GM18868 (cell line): ENCODE data around the gene PRKAG2.

Experiments used
- ATAC-seq: cut with Tn5 transposase; IDR thresholded peaks from one replicate; pipeline ENCODE4 v1.9.1; 2021; ENCODE audit warnings: mild to moderate bottlenecking, moderate library complexity; ENCODE audit not compliant: unreplicated experiment

Gene PRKAG2

GRCh38 chr7:151821226-151821625, 55.7 kb downstream of the PRKAG2 start:
- no peak for ATAC-seq

- no peak for ATAC-seq
Measured at GRCh38 chr7:151820491-151821105, 56.3 kb downstream of the PRKAG2 start.

DNA sequence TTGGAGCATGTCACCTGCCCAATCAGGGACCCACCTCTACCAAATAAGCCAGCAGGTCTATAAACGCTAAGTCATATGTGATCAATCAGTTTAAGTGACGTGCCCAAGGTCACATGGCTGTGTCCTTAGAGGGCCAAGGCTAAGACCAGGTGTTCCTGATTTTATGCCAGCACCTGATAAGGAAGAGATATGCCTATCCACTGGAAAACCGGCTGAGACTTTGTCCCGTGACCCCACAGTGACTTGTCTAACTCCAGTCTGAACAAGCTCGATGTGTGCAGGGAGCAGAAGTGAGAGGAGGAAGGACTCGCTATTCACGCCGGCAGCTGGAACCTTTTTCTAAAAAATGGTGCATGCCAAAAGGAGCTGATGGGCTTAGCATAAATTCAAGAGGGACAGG, 57.0 kb downstream of the PRKAG2 start:
- no peak for ATAC-seq

- no peak for ATAC-seq
Measured at GRCh38 chr7:151818674-151819519, 58.0 kb downstream of the PRKAG2 start.

- no peak for ATAC-seq
Measured at GRCh38 chr7:151817981-151818673, 58.8 kb downstream of the PRKAG2 start.

DNA sequence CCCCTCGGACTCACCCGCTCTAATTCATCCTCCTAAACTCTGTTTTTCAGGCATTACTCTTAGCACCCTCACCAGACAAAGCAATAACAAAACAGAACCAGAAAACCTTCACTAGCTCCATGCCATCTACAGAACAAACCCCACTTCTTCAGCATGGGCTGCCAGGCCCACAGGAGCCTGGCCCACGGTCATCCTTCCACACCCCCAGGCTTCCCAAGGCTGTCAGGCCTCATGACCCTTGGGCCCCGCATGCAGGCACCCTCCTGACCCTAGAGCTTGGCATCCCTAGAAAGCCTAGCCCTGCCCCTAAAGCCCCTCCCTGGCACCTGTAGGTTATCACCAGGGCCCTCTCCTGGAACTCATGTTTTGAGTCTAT, 59.6 kb downstream of the PRKAG2 start:
- ATAC-seq, result no peak

DNA sequence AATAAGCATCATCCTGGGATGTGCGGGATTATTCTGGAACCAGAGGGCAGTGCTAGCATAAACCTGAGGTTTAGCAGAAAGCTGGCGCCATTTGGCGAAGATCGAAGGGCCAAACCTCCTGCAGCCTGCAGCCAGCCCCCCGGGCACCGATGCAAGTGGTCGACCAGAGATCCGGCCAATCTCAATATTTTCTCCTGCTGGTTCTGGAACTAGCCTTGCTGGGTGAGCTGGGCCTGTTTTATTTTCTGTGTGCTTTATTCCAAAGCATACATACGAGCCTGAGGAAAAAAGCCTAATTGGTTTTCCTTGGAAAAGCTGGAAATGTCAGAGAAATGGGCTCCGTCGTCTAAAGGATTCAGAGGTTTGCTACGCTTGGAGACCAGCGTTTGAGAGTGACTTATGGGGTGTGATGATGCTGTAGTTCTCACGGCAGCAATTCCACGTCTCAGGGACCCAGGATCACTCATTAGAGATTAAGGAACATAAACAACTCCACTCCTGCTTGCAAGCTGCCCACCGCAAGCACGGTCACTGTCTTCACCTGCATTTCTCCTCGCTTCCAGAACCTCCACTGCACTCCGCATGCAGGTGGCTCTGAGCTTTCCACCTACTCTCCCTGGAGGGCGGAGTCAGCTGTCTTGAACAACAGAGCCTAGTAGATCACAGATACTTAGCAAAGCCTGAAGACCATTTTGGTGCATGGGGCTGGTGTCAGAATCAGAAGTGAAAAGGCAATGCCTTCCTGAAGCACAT, 60.2 kb downstream of the PRKAG2 start:
- ATAC-seq, result no peak

- ATAC-seq, result no peak
Measured at GRCh38 chr7:151815419-151815818, 61.5 kb downstream of the PRKAG2 start.

- ATAC-seq, result no peak
Measured at GRCh38 chr7:151814400-151815009, 62.4 kb downstream of the PRKAG2 start.

DNA sequence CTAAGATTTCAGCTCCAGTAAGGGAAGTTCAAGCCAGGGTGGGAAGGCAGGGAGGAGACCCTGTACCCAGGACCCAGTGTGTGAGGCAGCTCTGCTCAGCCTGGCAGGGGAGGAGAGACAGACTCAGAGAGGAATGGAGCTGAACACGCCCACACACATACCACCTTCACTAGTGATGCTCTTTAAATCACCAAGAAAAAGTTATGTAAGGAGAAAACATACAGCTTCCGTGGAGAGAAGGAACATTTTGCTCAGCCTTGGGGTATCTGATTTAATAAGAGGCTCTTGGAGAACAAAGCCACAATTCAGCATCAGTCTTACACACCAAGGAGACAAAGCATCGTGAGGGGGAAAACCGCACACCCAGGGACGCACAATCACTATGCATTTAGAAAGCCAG, 62.9 kb downstream of the PRKAG2 start:
- ATAC-seq, result no peak

DNA sequence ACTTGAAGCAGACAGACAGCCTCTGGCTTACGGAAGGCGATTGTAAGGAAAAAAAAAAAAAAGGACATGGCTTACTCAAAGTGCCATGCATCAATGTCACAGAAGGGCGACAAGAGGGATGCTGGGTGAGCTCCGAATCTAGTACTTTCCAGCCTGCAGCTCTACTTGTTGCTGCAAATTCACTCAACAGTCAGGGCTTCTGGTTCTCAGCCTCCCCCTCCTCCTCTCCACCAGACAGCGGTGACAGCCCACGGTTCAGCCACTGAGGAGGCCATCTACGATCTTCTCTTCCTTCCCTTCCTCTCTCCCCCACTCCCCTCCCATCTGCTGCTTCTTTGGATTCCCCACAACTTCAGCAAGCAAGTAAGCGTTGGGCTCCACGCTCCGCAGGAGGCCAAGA, 63.5 kb downstream of the PRKAG2 start:
- no peak for ATAC-seq

- ATAC-seq, result no peak
Measured at GRCh38 chr7:151812967-151813366, 63.9 kb downstream of the PRKAG2 start.

- no peak for ATAC-seq
Measured at GRCh38 chr7:151810441-151811232, 66.3 kb downstream of the PRKAG2 start.

DNA sequence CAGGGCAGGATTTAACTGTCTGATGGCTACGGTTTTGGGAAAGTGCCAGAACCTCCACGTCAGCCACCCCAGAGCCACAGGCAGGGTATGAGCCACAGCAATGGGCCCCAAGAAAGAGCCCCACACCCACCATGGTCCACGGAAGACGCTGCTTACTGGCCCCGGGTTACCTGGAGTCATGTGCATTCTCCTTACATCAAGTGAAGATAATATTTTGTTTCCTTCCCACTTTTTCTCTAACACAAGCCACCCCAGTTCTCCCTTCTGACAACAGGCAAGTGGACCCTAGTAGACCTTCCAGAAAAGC, 67.1 kb downstream of the PRKAG2 start:
- no peak for ATAC-seq

DNA sequence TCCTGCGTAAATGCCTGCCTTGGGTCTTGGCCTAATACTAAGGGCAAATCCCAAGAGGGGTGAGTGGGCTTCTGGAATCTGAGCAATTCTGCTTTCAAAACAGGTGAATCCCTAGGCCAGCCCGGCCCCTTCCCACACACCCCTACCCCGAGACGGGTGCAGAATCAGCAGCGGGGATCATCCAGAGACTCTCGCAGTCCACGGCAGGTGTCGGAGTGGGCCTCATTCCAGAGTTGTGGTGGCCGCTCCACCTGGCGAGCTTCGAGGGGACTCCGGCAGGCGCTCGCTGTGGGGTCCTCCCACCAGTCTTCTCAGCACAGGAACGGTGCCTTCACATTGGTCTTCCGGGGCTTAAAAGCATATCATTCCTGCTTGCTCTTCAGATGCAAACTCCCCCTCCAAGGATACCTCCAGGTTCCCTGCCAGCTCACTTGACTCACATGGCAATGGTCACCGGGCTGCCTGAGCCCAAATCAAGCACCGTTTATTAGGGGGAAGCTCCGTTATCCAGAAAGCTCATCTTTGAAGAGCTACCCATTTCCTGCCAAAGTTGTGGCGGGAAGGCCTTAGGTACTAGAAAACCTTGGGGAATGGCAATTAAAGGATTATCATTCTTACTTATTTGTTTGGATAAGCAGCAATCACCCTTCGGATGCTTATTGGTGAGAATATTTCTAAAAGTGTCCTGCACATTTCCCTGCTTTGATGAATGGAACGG, 67.6 kb downstream of the PRKAG2 start:
- ATAC-seq, result no peak

GRCh38 chr7:151808400-151809145, 68.3 kb downstream of the PRKAG2 start:
- no peak for ATAC-seq

- ATAC-seq, result no peak
Measured at GRCh38 chr7:151807846-151808245, 69.1 kb downstream of the PRKAG2 start.

- no peak for ATAC-seq
Measured at GRCh38 chr7:151806952-151807775, 69.8 kb downstream of the PRKAG2 start.
